Fibroblast of pulmonary artery (primary cell): ENCODE results near the gene TUBGCP6.

Experiments
- DNase-seq: peaks from one replicate; pipeline ENCODE4 v3.0.0-alpha.2; 2010; ENCODE audit warnings: low read depth
- H3K4me3 ChIP-seq: replicated peaks from 2 replicates; pipeline ENCODE4 v1.5.1; 2011; ENCODE audit warnings: low read depth, mild to moderate bottlenecking, control low read depth, low read length, moderate library complexity
- TF ChIP-seq, protein P1 (sequence below): IDR thresholded peaks from 2 replicates; pipeline ENCODE4 v1.5.1; 2011; ENCODE audit warnings: mild to moderate bottlenecking, control low read depth, low read length, inconsistent platforms; ENCODE audit errors: missing control alignments

Gene TUBGCP6

DNA sequence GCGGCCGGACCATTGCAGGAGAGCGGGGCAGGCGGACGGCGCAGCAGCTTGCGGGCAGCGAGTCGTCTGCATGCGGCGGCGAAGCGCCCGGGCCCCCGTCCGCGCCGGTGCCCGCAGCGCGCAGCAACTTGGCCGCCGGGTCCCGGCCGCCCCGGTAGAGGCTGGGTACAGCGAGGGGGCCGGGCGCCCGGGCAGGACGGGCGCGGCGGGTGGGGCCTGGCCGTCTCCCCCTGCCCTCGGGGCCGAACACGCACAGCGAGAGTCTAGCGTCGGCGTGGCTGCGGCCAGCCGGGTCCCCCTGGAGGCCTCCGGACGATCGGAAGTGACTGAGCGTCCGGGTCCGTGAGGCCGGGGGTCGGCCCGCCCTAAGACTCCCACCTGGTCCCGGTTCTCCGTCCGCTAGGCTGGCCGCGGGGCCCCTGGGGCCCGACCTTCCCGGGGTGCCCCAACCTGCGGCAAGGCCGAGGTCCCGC is 59.9 kb downstream of the TUBGCP6 start:
- TF ChIP-seq, protein P1, sequence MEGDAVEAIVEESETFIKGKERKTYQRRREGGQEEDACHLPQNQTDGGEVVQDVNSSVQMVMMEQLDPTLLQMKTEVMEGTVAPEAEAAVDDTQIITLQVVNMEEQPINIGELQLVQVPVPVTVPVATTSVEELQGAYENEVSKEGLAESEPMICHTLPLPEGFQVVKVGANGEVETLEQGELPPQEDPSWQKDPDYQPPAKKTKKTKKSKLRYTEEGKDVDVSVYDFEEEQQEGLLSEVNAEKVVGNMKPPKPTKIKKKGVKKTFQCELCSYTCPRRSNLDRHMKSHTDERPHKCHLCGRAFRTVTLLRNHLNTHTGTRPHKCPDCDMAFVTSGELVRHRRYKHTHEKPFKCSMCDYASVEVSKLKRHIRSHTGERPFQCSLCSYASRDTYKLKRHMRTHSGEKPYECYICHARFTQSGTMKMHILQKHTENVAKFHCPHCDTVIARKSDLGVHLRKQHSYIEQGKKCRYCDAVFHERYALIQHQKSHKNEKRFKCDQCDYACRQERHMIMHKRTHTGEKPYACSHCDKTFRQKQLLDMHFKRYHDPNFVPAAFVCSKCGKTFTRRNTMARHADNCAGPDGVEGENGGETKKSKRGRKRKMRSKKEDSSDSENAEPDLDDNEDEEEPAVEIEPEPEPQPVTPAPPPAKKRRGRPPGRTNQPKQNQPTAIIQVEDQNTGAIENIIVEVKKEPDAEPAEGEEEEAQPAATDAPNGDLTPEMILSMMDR = no peak
- H3K4me3 ChIP-seq = peak overlapping the region; percentile 56
- no peak for DNase-seq

DNA sequence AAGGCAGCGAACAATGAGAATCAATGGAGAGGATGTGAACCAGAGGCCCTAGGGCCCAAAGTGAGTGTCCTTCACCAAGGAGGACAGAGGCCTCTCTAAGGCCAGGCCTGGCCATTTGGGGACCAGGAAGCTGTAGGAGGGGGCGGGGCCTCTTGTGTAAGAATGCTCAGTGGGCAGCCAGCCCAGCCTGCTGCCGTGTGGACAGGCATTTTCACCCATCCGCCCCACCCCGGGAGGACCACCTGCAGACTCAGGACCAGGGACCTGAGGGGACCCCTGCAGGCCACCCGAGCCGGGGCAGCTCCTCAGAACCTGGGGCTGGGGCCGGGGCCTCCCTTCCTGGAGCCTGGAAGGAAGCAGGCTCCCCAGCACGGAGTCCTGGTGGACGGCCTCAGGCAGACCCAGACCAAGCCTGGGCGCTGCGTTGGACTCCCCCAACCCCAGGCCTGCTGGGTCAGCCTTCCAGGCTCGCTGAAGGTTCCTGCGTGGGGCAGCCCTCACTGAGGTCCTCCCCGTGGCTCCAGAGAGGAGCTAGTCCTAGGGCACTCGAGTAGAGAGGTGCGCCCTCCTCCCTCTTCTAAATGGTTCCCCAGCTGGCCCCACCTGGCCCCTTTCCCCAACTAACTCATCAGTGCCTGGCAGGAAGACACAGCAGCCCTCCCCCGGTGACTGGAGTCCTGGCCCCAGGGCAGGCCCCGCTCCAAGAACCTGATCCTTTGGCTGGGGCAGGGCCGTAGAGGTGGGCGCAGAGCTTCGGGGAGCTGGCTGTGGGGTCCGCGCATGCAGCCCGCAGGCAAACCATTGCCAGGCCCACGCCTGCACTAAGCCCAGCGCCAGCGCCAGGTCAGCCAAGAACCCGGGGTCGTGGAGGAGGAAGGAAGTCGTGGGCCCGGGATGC is 60.6 kb downstream of the TUBGCP6 start:
- peak; percentile 67 for DNase-seq
- H3K4me3 ChIP-seq = peak overlapping the region; percentile 3
- TF ChIP-seq, protein P1 = no peak

DNA sequence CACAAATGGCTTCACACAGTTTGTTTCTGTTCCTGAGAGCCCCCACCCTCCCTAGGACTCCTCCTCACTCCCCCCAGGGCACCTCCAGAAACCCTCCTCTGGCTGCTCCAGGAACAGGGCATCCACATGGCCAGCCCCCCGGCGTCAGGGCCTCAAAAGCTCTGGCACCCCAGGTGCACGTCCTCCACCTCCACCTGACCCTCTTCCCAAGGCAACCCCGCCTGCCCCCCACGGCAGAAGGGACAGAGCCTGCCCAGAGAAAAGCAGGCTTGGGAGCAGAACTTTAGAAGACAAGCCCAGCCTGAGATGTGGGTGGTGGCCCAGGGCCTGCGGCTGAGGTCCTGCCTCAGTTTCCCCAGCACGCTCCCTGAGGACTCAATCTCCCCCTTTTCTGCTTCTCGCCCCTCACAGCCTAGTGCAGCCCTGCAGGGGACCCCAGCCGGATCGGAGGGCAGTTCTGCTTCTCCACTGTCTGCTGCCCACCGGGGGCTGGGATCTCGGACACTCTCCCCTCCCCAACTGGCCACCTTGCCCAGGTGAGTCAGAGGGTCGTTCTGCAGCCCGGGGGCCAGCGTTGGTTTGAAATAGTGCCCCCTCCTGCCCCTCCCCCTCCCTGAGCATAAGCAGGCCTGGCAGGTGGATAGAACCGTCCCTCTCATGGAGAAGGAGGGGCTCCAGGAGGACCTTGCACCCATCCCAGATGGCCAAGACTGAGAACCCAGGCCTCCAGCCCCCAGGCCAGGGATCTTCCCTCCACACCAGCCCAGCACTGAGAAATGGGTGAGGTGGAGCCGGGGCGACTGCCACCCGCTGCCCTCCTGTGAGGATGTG is 61.5 kb downstream of the TUBGCP6 start:
- TF ChIP-seq, protein P1 = no peak
- DNase-seq = no peak
- H3K4me3 ChIP-seq = no peak overlapping the region

DNA sequence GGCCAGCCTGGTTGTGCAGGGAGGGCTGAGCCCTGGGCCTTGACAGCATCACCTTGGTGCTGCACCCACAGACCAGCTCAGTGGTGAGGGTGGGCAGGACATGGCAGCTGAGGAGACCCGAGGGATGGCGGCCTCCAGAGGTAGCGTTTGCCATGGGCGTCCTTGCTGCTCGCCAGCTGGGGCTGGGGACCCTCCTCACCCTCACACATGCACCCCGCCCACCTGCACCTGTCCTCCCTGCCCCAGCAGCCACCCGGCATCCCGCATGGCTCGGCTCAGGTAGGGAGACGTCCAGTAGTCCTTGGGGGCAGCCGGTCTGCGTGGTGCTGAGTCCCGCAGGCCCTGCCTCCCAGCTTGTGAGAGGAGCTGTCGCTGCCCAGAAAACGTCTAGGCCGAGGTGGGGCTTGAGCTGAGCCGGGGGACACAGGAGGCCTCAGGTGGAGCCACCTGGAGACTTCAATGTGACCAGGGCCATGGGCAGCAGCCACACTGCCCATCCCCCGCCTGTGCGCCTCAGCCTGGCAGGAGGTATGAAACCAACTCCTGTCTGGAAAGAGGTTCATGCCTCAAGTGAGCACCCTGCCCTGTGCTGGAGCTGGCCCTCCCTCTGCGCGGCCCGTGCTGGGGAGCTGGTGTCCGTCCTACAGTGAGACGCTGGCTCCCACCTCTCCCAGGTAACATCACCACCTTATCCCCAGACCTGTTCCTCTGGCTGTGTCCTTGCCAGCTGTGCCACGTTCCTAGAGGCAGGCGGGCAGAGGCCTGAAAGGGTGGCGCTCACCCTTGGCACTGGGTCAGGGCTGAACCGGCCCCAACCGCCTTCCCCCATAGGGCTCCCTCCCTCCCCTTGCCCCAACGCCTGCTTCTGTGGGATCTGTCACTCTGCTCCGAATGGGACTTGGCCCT is 62.4 kb downstream of the TUBGCP6 start:
- no peak for DNase-seq
- H3K4me3 ChIP-seq = no peak overlapping the region
- TF ChIP-seq, protein P1 = no peak

DNA sequence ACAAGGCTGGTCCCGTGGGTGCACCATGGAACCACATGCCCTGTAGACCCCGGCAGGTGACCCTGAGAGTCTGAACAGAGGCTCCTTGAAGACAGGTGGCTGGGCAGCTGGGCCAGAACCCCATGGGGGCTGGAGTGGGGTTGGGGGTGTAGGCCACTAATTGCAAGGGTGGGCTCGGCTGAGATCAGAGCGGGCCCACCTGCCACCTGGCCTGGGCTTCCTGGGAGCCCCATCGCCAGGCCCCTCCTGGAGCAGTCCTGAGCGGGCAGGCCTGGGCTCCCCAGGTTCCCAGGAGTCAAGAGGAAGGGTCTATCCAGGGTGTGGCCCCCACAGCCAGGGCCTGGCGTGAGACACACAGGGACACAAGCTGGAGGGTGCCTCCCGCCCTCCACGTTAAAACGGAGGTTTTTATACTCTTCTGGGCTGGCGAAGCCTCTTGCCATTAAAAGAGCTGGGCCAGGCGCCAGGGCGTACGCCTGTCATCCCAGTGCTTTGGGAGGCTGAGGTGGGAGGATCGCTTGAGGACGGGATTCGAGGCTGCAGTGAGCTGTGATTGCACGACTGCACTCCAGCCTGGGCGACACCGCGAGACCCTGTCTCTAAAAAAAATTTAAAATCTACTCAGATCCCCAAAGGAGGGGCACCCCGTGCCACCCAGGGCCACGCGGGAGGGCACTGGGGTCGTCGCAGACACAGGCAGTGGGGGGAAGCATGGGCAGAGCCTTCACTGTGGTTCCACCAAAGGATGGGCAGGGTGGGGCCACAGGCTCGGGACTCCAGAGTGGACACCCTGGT is 63.9 kb downstream of the TUBGCP6 start:
- TF ChIP-seq, protein P1 = no peak
- no peak overlapping the region for H3K4me3 ChIP-seq
- DNase-seq = no peak
